HG03064 (cell line): ENCODE data around the gene ST6GALNAC3.

Source experiments
- ATAC-seq: cut with Tn5 transposase; IDR thresholded peaks from one replicate; pipeline ENCODE4 v1.9.1; 2021; ENCODE audit warnings: low read depth; ENCODE audit not compliant: unreplicated experiment

The ST6GALNAC3 gene

GRCh38 chr1:76661531-76661930 is 587.0 kb downstream of the ST6GALNAC3 start:
- ATAC-seq, result no peak

GRCh38 chr1:76666499-76666898 is 592.0 kb downstream of the ST6GALNAC3 start:
- no peak for ATAC-seq

DNA sequence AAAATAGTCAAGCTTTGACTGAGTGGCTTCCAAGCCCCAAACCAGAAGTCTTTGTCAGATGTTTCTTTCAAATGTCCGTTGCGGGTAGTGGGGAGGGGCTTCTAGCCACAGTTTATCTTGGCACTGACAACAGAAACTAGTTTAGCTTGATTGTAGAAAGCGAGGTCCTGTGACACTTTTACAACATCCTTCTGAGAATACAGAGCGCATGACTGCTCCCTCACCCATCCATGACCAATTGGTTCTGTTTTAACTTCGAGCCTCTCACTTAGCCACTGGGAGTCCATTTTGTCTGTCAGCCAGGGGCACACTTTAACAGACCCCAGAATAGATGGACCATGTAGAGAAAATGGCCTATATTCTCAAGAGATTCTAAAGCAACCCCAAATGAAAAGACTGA is 593.5 kb downstream of the ST6GALNAC3 start:
- ATAC-seq, result peak; percentile 75

DNA sequence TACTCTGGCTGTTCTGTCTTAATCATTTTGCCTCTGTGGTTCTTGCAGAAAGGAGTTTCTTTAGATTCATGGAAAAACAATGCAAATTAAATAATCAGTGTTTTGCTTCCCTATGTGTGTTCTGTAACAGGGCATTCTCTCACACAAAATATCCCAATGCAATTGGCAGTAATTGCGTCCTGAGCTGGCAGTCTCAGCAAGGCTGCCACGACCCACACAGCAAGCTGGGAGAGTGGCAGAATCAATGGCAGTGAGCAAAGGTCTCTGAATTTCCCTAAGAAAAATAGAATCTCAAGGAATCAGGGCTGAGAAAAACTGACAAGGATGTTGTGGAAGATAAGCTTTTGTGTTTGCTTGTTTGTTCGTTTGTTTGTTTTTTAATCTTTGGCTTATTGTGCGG is 594.6 kb downstream of the ST6GALNAC3 start:
- ATAC-seq, result no peak

DNA sequence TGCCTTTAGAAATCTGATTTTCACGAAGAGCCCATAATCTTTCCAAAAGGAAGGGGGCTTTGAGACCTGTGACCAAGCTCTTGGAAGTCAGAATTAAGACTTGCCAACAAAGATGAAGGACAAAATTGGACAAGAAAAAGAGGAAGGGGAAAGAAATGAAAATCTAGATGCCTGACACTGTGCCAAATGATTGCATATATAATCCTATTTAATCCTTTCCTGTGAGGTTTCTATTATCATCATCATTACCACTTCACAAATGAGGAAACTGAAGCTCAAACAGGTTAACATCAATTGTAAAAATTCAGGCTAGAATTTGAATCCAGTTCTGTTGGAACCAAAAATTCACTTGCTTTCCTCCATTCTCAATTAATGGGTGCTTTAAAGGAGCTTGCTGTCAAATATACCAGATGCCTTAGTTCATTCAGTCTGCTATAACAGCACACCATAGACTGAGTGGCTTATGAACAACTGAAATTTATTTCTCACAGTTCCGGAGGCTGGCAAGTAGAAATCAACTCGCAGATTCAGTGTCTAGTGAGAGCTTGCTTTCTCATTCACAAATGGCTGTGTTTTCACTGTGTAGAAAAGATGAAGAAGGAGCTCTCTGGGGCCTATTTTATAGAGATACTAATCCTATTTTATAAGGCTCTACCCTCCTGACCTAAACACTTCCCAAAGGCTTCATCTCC is 595.2 kb downstream of the ST6GALNAC3 start:
- ATAC-seq, result no peak

GRCh38 chr1:76674689-76675210 is 600.2 kb downstream of the ST6GALNAC3 start:
- ATAC-seq, result no peak

- no peak for ATAC-seq
Measured at GRCh38 chr1:76677416-76678405, 603.2 kb downstream of the ST6GALNAC3 start.

GRCh38 chr1:76679534-76680152 is 605.1 kb downstream of the ST6GALNAC3 start:
- ATAC-seq, result no peak

DNA sequence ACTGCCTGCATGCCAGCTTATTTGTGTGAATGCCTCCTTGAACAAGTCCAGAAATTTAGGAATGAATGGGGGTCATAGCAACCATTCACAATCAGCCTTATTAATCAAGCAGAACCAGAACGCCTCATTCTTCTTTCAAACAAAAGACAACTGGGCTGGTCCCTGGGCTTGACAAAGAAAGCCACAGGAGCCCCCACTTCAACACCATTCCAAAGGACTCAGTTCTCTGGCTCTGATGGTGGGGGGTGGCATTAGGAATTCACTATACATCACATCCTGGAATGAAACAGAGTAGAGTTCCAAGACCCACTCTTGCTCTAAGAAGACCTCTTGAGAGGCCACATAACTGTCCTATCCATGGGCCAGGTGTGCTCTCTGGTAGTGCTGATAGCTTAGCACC is 606.1 kb downstream of the ST6GALNAC3 start:
- no peak for ATAC-seq

DNA sequence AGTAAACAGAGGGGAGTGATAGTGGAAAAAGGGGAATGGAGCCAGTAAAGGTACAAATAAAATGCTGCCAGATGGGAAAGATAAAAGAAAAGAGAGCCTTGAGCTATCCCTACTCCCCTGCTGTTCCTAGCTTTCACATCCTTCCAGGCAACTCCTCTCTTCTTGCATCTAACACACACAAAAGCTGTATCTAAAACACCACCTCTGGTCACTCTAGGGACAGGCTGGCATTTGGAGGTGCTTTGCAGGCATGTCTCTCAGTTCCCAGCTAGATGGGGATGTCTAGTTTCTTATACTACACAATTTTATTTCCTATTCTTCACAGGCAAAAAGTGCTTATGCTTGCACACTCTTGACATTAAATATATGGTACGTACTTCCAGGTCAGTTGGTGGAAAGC is 607.6 kb downstream of the ST6GALNAC3 start:
- ATAC-seq, result no peak
